ENCODE results near the gene LRMDA. TPM values are rescaled to one million over a fixed set of nuclear protein-coding genes. Genes with fewer than 3 reads are reported as not detected.

Gene LRMDA
- total RNA-seq, 2 experiments from 2014 or later: not detected

GRCh38 chr10:75525067-75525466, 93.6 kb downstream of the LRMDA start:
- no peaks in the 10 kb centered on the region for H3K36me3 ChIP-seq (ENCODE audit: insufficient read depth, low read length)
- intact Hi-C loops (cut with micrococcal nuclease; ENCODE audit: unreplicated experiment): no loop called here
- no peak overlapping the region for H3K27ac ChIP-seq (ENCODE audit: low read depth, low read length, poor library complexity, severe bottlenecking)
- no peaks in the 10 kb centered on the region for H3K4me1 ChIP-seq (ENCODE audit: insufficient read depth, low read length, poor library complexity, severe bottlenecking)
- DNase-seq (ENCODE audit: low spot score): no peak
- no peaks in the 10 kb centered on the region for H4K20me1 ChIP-seq (ENCODE audit: insufficient read depth, low read length)
- no TSS peak for BruUV-seq (replicated peaks)
- no peak overlapping the region for H2AFZ ChIP-seq (ENCODE audit: low read length)
- ChIA-PET POLR2A (interaction anchor here (0.7 kb wide), 1 partner anchor 1742 kb away, joined by 7 read pairs; no protein-coding TSS in a partner anchor), CTCF (ENCODE audit: unreplicated experiment) (no interaction called here)
- no peak overlapping the region for H3K4me3 ChIP-seq (ENCODE audit: low read depth, low read length, poor library complexity, severe bottlenecking)
- H3K4me2 ChIP-seq (ENCODE audit: low read length): no peak overlapping the region
- no peaks in the 10 kb centered on the region for H3K79me2 ChIP-seq (ENCODE audit: insufficient read depth, low read depth, low read length)
- no peaks in the 10 kb centered on the region for H3K9me2 ChIP-seq (ENCODE audit: insufficient read depth, low read length)
- H3K9me3 ChIP-seq (ENCODE audit: low read length): no peaks in the 10 kb centered on the region
- TF ChIP-seq EZH2phosphoT487 (IDR thresholded peaks at IDR 0.05; ENCODE audit: borderline replicate concordance, low read depth, low read length): no peak
- TF ChIP-seq CTCF (conservative IDR thresholded peaks at IDR 0.05; ENCODE audit: low read length): no peak

GRCh38 chr10:75525646-75526045, 94.2 kb downstream of the LRMDA start:
- no TSS peak for BruUV-seq (replicated peaks)
- CTCF ChIA-PET (ENCODE audit: unreplicated experiment): no interaction called here
- TF ChIP-seq EZH2phosphoT487 (IDR thresholded peaks at IDR 0.05; ENCODE audit: borderline replicate concordance, low read depth, low read length): no peak
- TF ChIP-seq CTCF (conservative IDR thresholded peaks at IDR 0.05; ENCODE audit: low read length): no peak

GRCh38 chr10:75527542-75527941, 96.1 kb downstream of the LRMDA start:
- no peaks in the 10 kb centered on the region for H3K36me3 ChIP-seq (ENCODE audit: insufficient read depth, low read length)
- H3K4me2 ChIP-seq (ENCODE audit: low read length): no peak overlapping the region
- H3K27ac ChIP-seq (ENCODE audit: low read depth, low read length, poor library complexity, severe bottlenecking): no peak overlapping the region
- H3K9me3 ChIP-seq (ENCODE audit: low read length): no peaks in the 10 kb centered on the region
- H3K9me2 ChIP-seq (ENCODE audit: insufficient read depth, low read length): no peaks in the 10 kb centered on the region
- H4K20me1 ChIP-seq (ENCODE audit: insufficient read depth, low read length): no peaks in the 10 kb centered on the region
- no peaks in the 10 kb centered on the region for H3K79me2 ChIP-seq (ENCODE audit: insufficient read depth, low read depth, low read length)
- TF ChIP-seq CTCF (conservative IDR thresholded peaks at IDR 0.05; ENCODE audit: low read length): no peak
- TF ChIP-seq EZH2phosphoT487 (IDR thresholded peaks at IDR 0.05; ENCODE audit: borderline replicate concordance, low read depth, low read length): no peak
- CTCF ChIA-PET (ENCODE audit: unreplicated experiment): no interaction called here
- H3K4me1 ChIP-seq (ENCODE audit: insufficient read depth, low read length, poor library complexity, severe bottlenecking): no peaks in the 10 kb centered on the region
- H2AFZ ChIP-seq (ENCODE audit: low read length): no peak overlapping the region
- BruUV-seq (replicated peaks): no TSS peak
- no peak overlapping the region for H3K4me3 ChIP-seq (ENCODE audit: low read depth, low read length, poor library complexity, severe bottlenecking)
- DNase-seq (ENCODE audit: low spot score): no peak
- intact Hi-C loops (cut with micrococcal nuclease; ENCODE audit: unreplicated experiment): no loop called here
- POLR2A ChIA-PET: no interaction called here

More at GRCh38 chr10:75525646-75526045, 94.2 kb downstream of the LRMDA start:
- Histone ChIP-seq H3K9me2 (ENCODE audit: insufficient read depth, low read length) (no peaks in the 10 kb centered on the region), H3K27ac (ENCODE audit: low read depth, low read length, poor library complexity, severe bottlenecking) (no peak overlapping the region), H3K4me1 (ENCODE audit: insufficient read depth, low read length, poor library complexity, severe bottlenecking) (no peaks in the 10 kb centered on the region), H3K9me3 (ENCODE audit: low read length) (no peaks in the 10 kb centered on the region), H3K4me2 (ENCODE audit: low read length) (no peak overlapping the region), H4K20me1 (ENCODE audit: insufficient read depth, low read length) (no peaks in the 10 kb centered on the region), H3K79me2 (ENCODE audit: insufficient read depth, low read depth, low read length) (no peaks in the 10 kb centered on the region), H3K36me3 (ENCODE audit: insufficient read depth, low read length) (no peaks in the 10 kb centered on the region), H3K4me3 (ENCODE audit: low read depth, low read length, poor library complexity, severe bottlenecking) (no peak overlapping the region), H2AFZ (ENCODE audit: low read length) (no peak overlapping the region)
- no peak for DNase-seq (ENCODE audit: low spot score)
- POLR2A ChIA-PET: interaction anchor here (0.7 kb wide), 1 partner anchor 1741 kb away, joined by 7 read pairs; no protein-coding TSS in a partner anchor
- intact Hi-C loops (cut with micrococcal nuclease; ENCODE audit: unreplicated experiment): no loop called here

Data from OCI-LY7 (cell line).